Upper lobe of left lung (tissue), 6 donors: ENCODE measurements around the gene IQCM. TPM values are rescaled to one million over a fixed set of nuclear protein-coding genes. Genes with fewer than 3 reads are reported as not detected.

Experiments used
- ATAC-seq, 2 donors: fragments of 200-7000 bp; cut with Tn5 transposase; one replicate each; pipeline ENCODE4 v1.9.1; 2022; ENCODE audit warnings: mild to moderate bottlenecking in 2 of 2, moderate library complexity in 2 of 2; ENCODE audit not compliant: low FRiP score in 2 of 2
- DNase-seq, 2 donors: peaks; one replicate each; pipeline ENCODE4 v3.0.0-alpha.2; 2019 to 2020
- H3K27ac ChIP-seq, 4 donors: fragments of 200-600 bp; sonication (generic); one replicate each; pipeline ENCODE4 v1.5.1; 2016 to 2019
- H3K27me3 ChIP-seq, 4 donors: fragments of 200-600 bp; sonication (generic); one replicate each; pipeline ENCODE4 v1.5.1; 2017 to 2019
- H3K36me3 ChIP-seq, 4 donors: fragments of 200-600 bp; sonication (generic); one replicate each; pipeline ENCODE4 v1.5.1; 2016 to 2019
- H3K4me1 ChIP-seq, 4 donors: fragments of 200-600 bp; sonication (generic); one replicate each; pipeline ENCODE4 v1.5.1; 2018 to 2019
- H3K4me3 ChIP-seq, 4 donors: fragments of 200-600 bp; sonication (generic); one replicate each; pipeline ENCODE4 v1.5.1; 2017 to 2019; ENCODE audit warnings: mild to moderate bottlenecking in 2 of 4, moderate library complexity in 1 of 4
- H3K9me3 ChIP-seq, 4 donors: fragments of 200-600 bp; sonication (generic); one replicate each; pipeline ENCODE4 v1.5.1; 2018 to 2019
- CTCF ChIP-seq, 6 experiments: fragments of 450-650 bp in 4 of 6; fragments of 200-600 bp in 2 of 6; sonication (generic) in 2 of 6; IDR thresholded peaks; one replicate each; pipeline ENCODE4 v1.5.1; 2016 to 2019; ENCODE audit warnings: antibody characterized with exemption in 6 of 6
- EP300 ChIP-seq, 4 donors: sonication (generic); formaldehyde crosslinking; IDR thresholded peaks; one replicate each; pipeline ENCODE4 v1.5.1; 2017; ENCODE audit warnings: antibody characterized with exemption in 4 of 4, control low read depth in 2 of 4
- POLR2A ChIP-seq, 4 donors: fragments of 450-650 bp; IDR thresholded peaks; one replicate each; pipeline ENCODE4 v1.5.1; 2016 to 2017; ENCODE audit warnings: antibody characterized with exemption in 4 of 4, mild to moderate bottlenecking in 2 of 4
- POLR2AphosphoS5 ChIP-seq, 2 donors: sonication (generic); formaldehyde crosslinking; IDR thresholded peaks; one replicate each; pipeline ENCODE4 v1.5.1; 2017; ENCODE audit warnings: antibody characterized with exemption in 2 of 2
- WGBS, 2 donors: methylation state at CpG; one replicate each; pipeline ENCODE4 v1.1.5; 2017 to 2018; 5-methylcytosine and 5-hydroxymethylcytosine counted together
- total RNA-seq, 6 donors: library from RNA; depleted of rRNA in 4 of 6; stranded (reverse); fragments of >200 nt in 4 of 6; gene quantifications; one replicate each; pipeline versions ENCODE4 v1.1.0 to v1.2.1, GENCODE V29; 2016 to 2021
- donor health status: DM: no; HTN: no; CAD: no; lungs with moderate emphysema.
- donor health status: DM: no; HTN: yes; CAD: no; lungs with severe emphysema.

Gene IQCM
- total RNA-seq, 6 donors from 2014 or later: not detected

GRCh38 chr4:149690726-149691125, 124.9 kb downstream of the IQCM start:
- DNase-seq (no peak), ATAC-seq (no peak)
- Histone ChIP-seq H3K9me3 (no peaks in the 10 kb centered on the region), H3K4me1 (no peaks in the 10 kb centered on the region), H3K36me3 (no peaks in the 10 kb centered on the region), H3K4me3 (no peak overlapping the region), H3K27ac (no peak overlapping the region), H3K27me3 (no peaks in the 10 kb centered on the region)
- TF ChIP-seq POLR2AphosphoS5 (IDR thresholded peaks at IDR 0.05) (no peak), POLR2A (IDR thresholded peaks at IDR 0.05) (no peak), CTCF (IDR thresholded peaks at IDR 0.05) (no peak), EP300 (IDR thresholded peaks at IDR 0.05) (no peak)
- WGBS, 2 donors: 83 to 94% methylated on average over 3 of the region's 3 CpGs

DNA sequence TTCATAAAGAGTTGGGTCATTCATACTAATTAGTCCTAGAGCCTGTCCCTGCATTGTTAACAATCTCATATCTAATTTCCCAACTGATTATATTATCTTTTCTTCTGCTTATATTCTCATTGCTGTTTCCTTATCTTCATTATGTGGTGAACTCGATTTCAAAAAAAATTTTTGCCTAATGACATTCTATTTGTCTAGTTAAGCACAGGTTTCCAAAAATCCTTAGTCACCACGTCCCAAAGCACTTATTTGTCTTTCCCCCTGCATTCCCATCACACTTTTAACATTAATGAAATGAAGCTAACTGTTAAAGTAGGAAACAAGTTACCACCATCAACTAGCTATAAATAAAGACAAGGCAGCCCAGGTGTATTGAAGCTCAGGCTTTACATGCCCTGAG, 131.1 kb downstream of the IQCM start:
- no peaks in the 10 kb centered on the region for H3K4me1 ChIP-seq
- no peaks in the 10 kb centered on the region for H3K27me3 ChIP-seq
- no peaks in the 10 kb centered on the region for H3K36me3 ChIP-seq
- ATAC-seq (no peak), DNase-seq (no peak)
- WGBS, 2 donors: 55 to 63% methylated on average over 2 of the region's 2 CpGs
- H3K27ac ChIP-seq: no peak overlapping the region
- no peak overlapping the region for H3K4me3 ChIP-seq
- H3K9me3 ChIP-seq: no peaks in the 10 kb centered on the region
- TF ChIP-seq CTCF (IDR thresholded peaks at IDR 0.05): no peak
- no peak for TF ChIP-seq POLR2A (IDR thresholded peaks at IDR 0.05)
- TF ChIP-seq EP300 (IDR thresholded peaks at IDR 0.05): no peak
- TF ChIP-seq POLR2AphosphoS5 (IDR thresholded peaks at IDR 0.05): no peak

GRCh38 chr4:149676076-149676475, 139.6 kb downstream of the IQCM start:
- no peak overlapping the region for H3K27ac ChIP-seq
- no peaks in the 10 kb centered on the region for H3K4me1 ChIP-seq
- ATAC-seq: no peak
- peaks cover 0 to 13% (median 5%) of the 10 kb centered on the region in 4 donors for H3K9me3 ChIP-seq
- no peak overlapping the region for H3K4me3 ChIP-seq
- 48 to 67% methylated on average over 3 of the region's 3 CpGs for WGBS, 2 donors
- DNase-seq: no peak
- H3K36me3 ChIP-seq: no peaks in the 10 kb centered on the region
- no peaks in the 10 kb centered on the region for H3K27me3 ChIP-seq
- TF ChIP-seq POLR2AphosphoS5 (IDR thresholded peaks at IDR 0.05): no peak
- no peak for TF ChIP-seq CTCF (IDR thresholded peaks at IDR 0.05)
- no peak for TF ChIP-seq EP300 (IDR thresholded peaks at IDR 0.05)
- TF ChIP-seq POLR2A (IDR thresholded peaks at IDR 0.05): no peak

GRCh38 chr4:149645790-149646189, 169.9 kb downstream of the IQCM start:
- no peak overlapping the region for H3K27ac ChIP-seq
- no peaks in the 10 kb centered on the region for H3K9me3 ChIP-seq
- H3K4me1 ChIP-seq: no peaks in the 10 kb centered on the region
- peak in 1 of 2 donors; percentile 22 for DNase-seq
- TF ChIP-seq EP300 (IDR thresholded peaks at IDR 0.05) (no peak), POLR2A (IDR thresholded peaks at IDR 0.05) (no peak), POLR2AphosphoS5 (IDR thresholded peaks at IDR 0.05) (no peak), CTCF (IDR thresholded peaks at IDR 0.05) (no peak)
- no peak overlapping the region for H3K4me3 ChIP-seq
- no peaks in the 10 kb centered on the region for H3K27me3 ChIP-seq
- H3K36me3 ChIP-seq: no peaks in the 10 kb centered on the region
- no peak for ATAC-seq

GRCh38 chr4:149638073-149638472, 177.6 kb downstream of the IQCM start:
- H3K27me3 ChIP-seq: no peaks in the 10 kb centered on the region
- ATAC-seq: no peak
- DNase-seq: no peak
- WGBS, 2 donors: 54 to 65% methylated on average over 1 of the region's 1 CpG
- H3K4me1 ChIP-seq: no peaks in the 10 kb centered on the region
- no peak overlapping the region for H3K4me3 ChIP-seq
- no peak for TF ChIP-seq POLR2AphosphoS5 (IDR thresholded peaks at IDR 0.05)
- TF ChIP-seq POLR2A (IDR thresholded peaks at IDR 0.05): no peak
- no peak for TF ChIP-seq CTCF (IDR thresholded peaks at IDR 0.05)
- no peak for TF ChIP-seq EP300 (IDR thresholded peaks at IDR 0.05)
- no peak overlapping the region for H3K27ac ChIP-seq
- no peaks in the 10 kb centered on the region for H3K9me3 ChIP-seq
- no peaks in the 10 kb centered on the region for H3K36me3 ChIP-seq
